GM12892 (cell line): ENCODE data around the gene OR2V1.
"Not testable (repeated sequence)": the region's sequence is repeated elsewhere in the genome, so short reads cannot be mapped to it uniquely, and the experiment has no call there.

Source experiments
- DNase-seq: peaks from one replicate; pipeline ENCODE4 v3.0.0; 2011; ENCODE audit not compliant: insufficient read length
- FAIRE-seq: peaks from 2 replicates; lab custom pipeline; 2011; peaks lifted over from hg19 to GRCh38; lab: Jason Lieb, UNC
- POLR2A ChIP-seq: IDR thresholded peaks from 2 replicates; pipeline ENCODE4 v1.6.1; 2011; ENCODE audit warnings: low read depth, low read length, control low read depth
- POLR2AphosphoS5 ChIP-seq: IDR thresholded peaks from 2 replicates; pipeline ENCODE4 v1.6.1; 2011; ENCODE audit warnings: low read depth, low read length, control low read depth
- TAF1 ChIP-seq: IDR thresholded peaks from 2 replicates; pipeline ENCODE4 v1.6.1; 2011; ENCODE audit warnings: low read depth, mild to moderate bottlenecking, control low read depth, low read length, borderline replicate concordance

Gene OR2V1

GRCh38 chr5:181101030-181101641 lies 29.8 kb downstream of the OR2V1 start:
- FAIRE-seq = peak; percentile 46
- DNase-seq = not testable (repeated sequence)

GRCh38 chr5:181100121-181100875 lies 30.7 kb downstream of the OR2V1 start:
- no peak for DNase-seq
- FAIRE-seq = no peak
- TF ChIP-seq POLR2AphosphoS5 = no peak
- no peak for TF ChIP-seq POLR2A
- no peak for TF ChIP-seq TAF1

- no peak for TF ChIP-seq POLR2AphosphoS5
- TF ChIP-seq POLR2A = no peak
- no peak for TF ChIP-seq TAF1
- no peak for DNase-seq
- no peak for FAIRE-seq
Observed at GRCh38 chr5:181099602-181100086, 31.3 kb downstream of the OR2V1 start.

GRCh38 chr5:181098762-181099601 lies 32.0 kb downstream of the OR2V1 start:
- DNase-seq = no peak

GRCh38 chr5:181097759-181098491 lies 33.0 kb downstream of the OR2V1 start:
- not testable (repeated sequence) for FAIRE-seq, DNase-seq

More at GRCh38 chr5:181098762-181099601, 32.0 kb downstream of the OR2V1 start:
- no peak for FAIRE-seq
- no peak for TF ChIP-seq POLR2A
- no peak for TF ChIP-seq POLR2AphosphoS5
- TF ChIP-seq TAF1 = no peak

- not testable (repeated sequence) for DNase-seq
- FAIRE-seq = peak; percentile 5
Observed at GRCh38 chr5:181097383-181097753, 33.6 kb downstream of the OR2V1 start.

GRCh38 chr5:181096721-181097382 lies 34.1 kb downstream of the OR2V1 start:
- peak; percentile 95 for FAIRE-seq
- DNase-seq = not testable (repeated sequence)

GRCh38 chr5:181095162-181095561 lies 35.8 kb downstream of the OR2V1 start:
- not testable (repeated sequence) for FAIRE-seq, DNase-seq

GRCh38 chr5:181092428-181092827 lies 38.5 kb downstream of the OR2V1 start:
- TF ChIP-seq POLR2A = no peak
- no peak for TF ChIP-seq POLR2AphosphoS5
- no peak for TF ChIP-seq TAF1
- no peak for DNase-seq
- FAIRE-seq = no peak

- FAIRE-seq (peak; percentile 56), DNase-seq (no peak)
- TF ChIP-seq POLR2AphosphoS5 = no peak
- no peak for TF ChIP-seq TAF1
- no peak for TF ChIP-seq POLR2A
Observed at GRCh38 chr5:181088289-181088688, 42.7 kb downstream of the OR2V1 start.

- TF ChIP-seq TAF1 = no peak
- no peak for TF ChIP-seq POLR2AphosphoS5
- no peak for TF ChIP-seq POLR2A
- DNase-seq (no peak), FAIRE-seq (no peak)
Observed at GRCh38 chr5:181087309-181087708, 43.7 kb downstream of the OR2V1 start.
